Effector CD4-positive, alpha-beta T cell (primary cell): ENCODE measurements around the gene TTC3.

Source experiments
- DNase-seq: peaks from one replicate; pipeline ENCODE4 v3.0.0-alpha.2; 2020

TTC3 gene

DNA sequence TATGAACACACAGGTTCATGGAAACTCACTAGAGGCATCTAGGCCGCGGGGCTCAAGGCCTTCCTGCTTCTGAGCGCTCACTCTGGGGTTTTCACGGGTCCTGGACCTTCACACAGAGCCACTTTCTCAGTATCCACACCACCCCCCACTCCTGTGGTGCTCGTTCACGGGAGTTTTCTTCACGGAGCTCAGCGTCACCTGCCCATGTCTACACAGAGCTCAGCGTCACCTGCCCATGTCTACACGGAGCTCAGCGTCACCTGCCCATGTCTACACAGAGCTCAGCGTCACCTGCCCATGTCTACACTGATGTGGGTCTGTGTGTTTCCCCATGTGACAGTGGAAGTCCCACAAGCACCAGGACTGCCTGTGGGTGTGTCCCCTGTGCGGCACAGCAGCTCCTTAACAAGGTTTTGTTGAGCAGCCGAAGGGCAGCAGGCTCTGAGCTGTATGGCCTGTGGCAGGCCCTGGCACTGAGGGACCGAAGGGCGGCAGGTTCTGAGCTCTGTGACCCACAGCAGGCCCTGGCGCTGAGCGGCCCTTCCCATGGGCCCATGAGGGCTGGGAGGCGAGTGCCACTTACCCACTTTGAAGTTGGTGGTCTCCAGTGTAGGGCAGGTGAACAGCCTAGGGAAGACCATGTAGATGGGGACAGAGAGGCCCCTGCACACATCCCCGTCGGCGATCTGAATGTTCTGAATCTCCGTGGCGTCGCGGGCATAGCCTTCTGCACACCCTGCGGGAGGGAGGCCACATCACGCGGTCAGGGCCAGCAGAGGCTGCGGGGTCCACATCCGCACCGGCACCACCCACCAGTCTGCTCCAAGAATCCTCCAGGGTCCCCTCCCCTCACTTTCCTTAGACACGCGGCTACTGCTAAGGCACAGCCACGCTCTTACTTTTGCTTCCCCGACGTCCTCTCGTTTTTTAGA is 154.3 kb downstream of the TTC3 start:
- DNase-seq: no peak

DNA sequence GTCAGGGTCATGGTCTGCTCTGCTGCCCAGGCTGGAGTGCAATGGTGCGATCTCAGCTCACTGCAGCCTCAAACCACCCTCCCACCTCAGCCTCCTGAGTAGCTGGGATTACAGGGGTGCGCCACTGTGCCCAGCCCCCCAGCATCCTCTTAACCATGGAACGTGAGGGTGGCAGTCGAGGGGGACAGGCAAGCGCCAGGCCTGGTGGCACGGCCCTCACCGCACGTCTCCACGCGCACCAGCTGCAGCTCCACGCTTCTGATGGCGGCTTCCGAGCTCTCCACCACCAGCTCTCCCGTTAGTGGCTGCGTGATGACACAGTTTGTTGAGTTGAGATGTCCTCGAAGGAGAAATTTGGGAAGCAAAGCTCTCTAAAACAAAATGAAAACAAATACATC is 154.9 kb downstream of the TTC3 start:
- DNase-seq: no peak

DNA sequence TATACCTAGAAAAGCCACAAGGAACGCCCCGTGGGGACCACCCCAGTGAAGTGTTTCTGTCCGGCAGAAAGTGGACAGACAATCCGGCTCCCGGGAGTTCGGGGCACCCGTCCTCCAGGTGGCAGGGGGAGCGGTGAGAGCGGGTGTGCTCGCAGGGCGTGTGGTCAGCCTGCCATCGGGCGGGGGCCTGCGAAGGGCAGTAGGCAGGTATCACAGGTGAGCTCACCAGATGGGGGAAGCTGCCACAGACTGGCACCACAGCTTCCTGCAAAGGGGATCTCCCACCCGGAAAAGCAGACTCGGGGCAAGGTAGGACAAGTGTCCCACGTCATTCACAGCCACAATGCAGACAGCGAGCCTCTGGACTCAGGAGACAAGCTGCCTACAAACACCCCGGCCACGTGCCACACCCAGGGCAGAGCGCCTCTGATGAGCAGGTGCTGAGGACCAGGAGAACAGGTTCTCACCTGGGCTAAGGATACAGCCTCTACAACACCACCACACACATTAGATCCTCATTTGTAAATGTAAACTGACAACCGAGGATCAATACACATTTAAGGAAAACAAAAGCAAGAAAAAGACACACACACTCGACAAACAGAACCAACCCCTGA is 157.7 kb downstream of the TTC3 start:
- DNase-seq: no peak

GRCh38 chr21:37231249-37231645 is 158.2 kb downstream of the TTC3 start:
- no peak for DNase-seq

DNA sequence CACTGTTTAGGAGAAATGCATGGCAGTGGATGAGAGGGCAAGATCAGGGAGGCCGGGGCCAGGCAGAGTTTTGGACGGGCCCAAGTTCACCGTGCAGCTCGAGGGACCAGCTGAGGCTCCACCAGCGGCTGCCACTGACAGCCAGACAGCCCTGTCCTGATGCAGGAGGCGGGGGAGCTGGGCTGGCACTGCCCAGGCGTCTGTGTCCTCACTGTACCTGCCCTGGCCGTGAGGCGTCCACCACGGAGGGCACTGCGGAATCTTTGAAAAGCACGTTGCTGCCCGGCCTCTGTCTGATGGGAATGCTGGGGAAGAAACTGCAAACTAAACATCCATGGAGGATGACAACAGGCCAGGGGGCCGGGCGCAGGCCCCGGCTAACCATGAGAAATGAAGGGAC is 158.6 kb downstream of the TTC3 start:
- DNase-seq: no peak

- no peak for DNase-seq
Observed at GRCh38 chr21:37232274-37233018, 159.4 kb downstream of the TTC3 start.

DNA sequence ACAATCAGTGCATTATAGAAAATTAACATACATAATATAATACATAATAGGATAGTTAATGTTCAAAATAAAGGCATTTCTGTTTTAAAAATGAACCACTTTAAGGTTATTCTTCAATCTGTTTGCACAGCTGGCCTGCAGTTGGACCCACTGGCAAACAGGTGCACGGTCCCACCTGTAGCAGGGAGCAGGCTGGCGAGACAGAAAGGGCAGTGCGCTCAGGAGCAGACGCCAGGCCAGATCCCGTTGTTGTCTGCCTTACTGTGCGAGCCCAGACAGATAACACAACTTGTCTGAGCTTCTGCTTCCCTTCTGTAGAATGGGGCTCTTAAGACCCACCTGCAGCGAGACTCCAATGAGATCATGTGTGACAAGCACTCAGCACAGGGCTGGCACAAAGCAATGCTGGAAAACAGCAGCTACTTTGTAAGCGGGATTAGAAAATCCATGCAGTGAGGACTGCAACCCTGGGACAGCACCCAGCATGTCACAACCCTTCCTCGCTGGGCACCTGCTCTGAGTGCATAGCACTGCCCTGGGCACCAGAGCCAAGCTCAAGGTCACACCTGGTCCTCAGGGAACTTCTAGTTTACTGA is 160.6 kb downstream of the TTC3 start:
- no peak for DNase-seq

DNA sequence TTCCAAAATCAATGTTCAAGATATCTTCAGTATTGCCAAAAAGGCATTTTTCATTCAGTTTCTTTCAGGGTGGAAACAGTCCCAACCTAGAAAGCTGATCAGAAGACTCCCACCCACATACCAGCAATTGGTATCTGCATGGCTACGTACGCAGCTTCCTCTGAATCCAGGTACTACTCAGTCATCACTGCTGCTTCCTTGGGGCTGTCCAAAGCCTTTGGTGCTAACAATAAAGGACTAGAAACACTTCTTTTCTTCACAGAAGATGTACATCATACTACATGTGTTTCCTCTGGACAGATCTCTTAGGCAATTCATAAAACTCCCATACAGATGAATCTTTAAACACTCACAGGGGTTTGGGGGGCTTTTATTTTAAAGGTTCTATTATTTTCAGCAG is 164.3 kb downstream of the TTC3 start:
- DNase-seq: no peak

- DNase-seq: no peak
Observed at GRCh38 chr21:37237764-37238163, 164.7 kb downstream of the TTC3 start.

GRCh38 chr21:37240978-37241377 is 167.9 kb downstream of the TTC3 start:
- DNase-seq: no peak

- DNase-seq: no peak
Observed at GRCh38 chr21:37241426-37241825, 168.4 kb downstream of the TTC3 start.

- no peak for DNase-seq
Observed at GRCh38 chr21:37243961-37244360, 170.9 kb downstream of the TTC3 start.

DNA sequence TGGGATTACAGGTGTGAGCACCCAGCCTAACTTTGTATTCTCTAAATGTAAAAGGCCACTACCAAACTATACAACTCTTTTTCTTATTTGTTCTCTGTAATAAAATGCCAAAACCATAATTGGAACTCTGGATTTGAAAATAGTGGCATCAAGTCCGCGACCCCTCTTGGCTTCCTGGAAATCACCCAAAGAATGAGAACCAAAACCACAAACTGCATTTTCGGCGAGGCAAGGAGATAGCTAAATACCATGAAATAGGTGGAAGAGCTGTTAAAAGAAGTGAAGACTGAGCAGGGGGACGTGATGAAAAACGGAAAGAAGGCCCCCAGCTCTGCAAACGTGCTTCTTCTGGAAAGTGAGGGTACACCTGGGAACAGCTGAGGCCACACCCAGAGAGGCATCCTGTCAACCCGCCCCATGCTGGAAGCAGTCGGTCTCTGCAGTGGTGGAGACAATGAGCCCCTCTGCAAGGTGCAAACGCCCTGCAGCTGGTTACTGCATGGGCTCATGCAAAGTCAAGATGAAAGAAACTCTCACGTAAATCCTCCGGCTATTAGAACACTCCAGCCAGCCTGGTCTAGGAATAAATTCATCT is 171.5 kb downstream of the TTC3 start:
- no peak for DNase-seq

- DNase-seq: no peak
Observed at GRCh38 chr21:37245151-37245550, 172.1 kb downstream of the TTC3 start.

DNA sequence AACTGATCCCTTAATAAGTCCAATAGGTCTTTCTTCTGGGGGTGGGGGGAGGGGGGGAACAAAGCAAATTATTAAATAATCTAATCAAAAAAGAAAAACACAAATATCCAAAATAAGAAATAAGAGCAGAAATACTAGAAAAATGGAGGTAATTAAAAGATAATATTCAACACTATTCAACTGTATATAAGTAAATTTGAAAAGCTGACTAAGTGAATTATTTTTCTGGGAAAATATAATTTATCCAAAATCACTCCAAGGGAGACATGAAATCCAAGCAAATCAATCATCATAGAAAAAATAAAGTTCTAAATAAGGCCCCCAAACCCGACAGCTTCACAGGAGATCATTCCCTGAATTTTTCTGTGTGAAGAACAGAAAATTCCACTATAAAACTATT is 175.2 kb downstream of the TTC3 start:
- DNase-seq: no peak

DNA sequence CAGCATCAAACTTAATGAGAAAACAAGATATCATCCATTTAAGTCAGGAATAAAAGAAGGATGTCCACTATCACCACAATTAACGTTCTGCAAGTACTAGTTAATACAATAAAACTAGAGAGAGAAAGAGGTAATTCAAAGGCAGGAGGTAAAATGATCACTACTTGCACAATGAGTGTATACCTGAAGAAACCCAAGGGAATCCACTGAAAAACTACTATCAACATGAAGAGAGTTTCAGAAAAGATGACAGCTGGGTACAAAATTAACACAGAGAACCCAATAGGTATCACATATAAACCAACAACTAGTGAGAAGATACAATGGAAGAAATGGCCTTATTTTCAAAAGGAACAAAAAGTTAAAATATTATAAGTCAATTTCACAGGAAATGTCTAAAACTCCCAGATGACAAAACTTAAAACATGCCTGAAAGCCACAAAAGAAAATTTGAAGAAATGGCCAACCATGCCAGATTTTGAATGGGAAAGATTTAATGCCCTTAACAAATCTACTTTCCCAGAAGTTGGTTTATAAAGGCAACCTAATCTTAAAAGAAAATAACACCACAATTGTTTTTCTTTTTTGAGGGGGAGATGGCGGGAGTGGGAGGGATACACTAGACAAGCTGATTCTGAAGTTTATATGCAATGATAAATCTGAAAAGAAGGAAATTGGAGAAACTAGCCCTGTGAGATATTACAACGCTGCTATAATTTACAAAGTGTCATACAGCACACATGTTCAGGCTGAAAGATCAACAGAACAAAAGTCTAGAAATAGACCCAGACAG is 176.3 kb downstream of the TTC3 start:
- DNase-seq: no peak

DNA sequence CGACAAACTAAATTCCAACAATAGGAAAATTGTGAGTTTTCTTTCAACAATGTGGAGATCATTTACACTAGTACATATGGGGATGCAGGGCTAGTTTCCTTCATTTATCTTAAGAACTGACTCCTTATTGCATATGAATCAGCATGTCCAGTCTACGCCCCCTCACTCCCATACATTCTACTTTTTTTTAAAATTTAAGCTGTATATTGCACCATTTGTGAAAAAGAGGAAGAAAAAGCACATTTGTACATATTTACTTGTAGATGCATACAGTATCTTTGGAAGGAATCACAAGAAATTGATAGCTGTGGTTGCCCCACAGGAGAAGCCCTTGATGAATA is 178.2 kb downstream of the TTC3 start:
- no peak for DNase-seq
